Measurements from ENCODE around the gene CYTH1. TPM values are rescaled to one million over a fixed set of nuclear protein-coding genes. Genes with fewer than 3 reads are reported as not detected.

CYTH1 gene
- total RNA-seq, 2 experiments from 2014 or later = 73.0 to 148 TPM

DNA sequence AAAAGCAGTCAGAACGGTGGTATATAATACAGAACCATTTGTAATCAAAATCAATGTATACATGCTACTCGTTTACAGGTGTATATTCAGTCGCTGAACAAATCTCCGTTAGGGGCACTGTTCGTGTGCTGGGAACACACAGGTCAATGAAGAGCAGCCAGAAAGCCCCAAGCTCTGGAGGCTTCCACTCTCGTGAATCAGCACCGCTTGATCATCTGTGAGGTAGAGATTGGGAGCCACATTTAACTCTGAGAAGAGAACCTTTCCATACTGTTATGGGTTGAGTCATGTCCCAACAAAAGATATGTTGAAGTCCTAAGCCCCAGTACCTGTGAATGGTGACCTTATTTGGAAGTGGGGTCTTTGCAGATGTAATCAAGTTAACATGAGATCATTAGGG, 5.4 kb upstream of the CYTH1 start:
- no peaks in the 10 kb centered on the region for H4K20me1 ChIP-seq (ENCODE audit: insufficient read depth, low read length)
- no peaks in the 10 kb centered on the region for H3K9me3 ChIP-seq (ENCODE audit: low read length)
- no peaks in the 10 kb centered on the region for H3K79me2 ChIP-seq (ENCODE audit: insufficient read depth, low read depth, low read length)
- no peak overlapping the region for H3K27ac ChIP-seq (ENCODE audit: low read depth, low read length, poor library complexity, severe bottlenecking)
- BruUV-seq (replicated peaks) = no TSS peak
- intact Hi-C loops (cut with micrococcal nuclease; ENCODE audit: unreplicated experiment) = no loop called here
- ChIA-PET POLR2A (no interaction called here), CTCF (ENCODE audit: unreplicated experiment) (no interaction called here)
- H3K4me3 ChIP-seq (ENCODE audit: low read depth, low read length, poor library complexity, severe bottlenecking) = no peak overlapping the region
- no peak overlapping the region for H3K4me2 ChIP-seq (ENCODE audit: low read length)
- H2AFZ ChIP-seq (ENCODE audit: low read length) = no peak overlapping the region
- TF ChIP-seq, protein P1, sequence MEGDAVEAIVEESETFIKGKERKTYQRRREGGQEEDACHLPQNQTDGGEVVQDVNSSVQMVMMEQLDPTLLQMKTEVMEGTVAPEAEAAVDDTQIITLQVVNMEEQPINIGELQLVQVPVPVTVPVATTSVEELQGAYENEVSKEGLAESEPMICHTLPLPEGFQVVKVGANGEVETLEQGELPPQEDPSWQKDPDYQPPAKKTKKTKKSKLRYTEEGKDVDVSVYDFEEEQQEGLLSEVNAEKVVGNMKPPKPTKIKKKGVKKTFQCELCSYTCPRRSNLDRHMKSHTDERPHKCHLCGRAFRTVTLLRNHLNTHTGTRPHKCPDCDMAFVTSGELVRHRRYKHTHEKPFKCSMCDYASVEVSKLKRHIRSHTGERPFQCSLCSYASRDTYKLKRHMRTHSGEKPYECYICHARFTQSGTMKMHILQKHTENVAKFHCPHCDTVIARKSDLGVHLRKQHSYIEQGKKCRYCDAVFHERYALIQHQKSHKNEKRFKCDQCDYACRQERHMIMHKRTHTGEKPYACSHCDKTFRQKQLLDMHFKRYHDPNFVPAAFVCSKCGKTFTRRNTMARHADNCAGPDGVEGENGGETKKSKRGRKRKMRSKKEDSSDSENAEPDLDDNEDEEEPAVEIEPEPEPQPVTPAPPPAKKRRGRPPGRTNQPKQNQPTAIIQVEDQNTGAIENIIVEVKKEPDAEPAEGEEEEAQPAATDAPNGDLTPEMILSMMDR (conservative IDR thresholded peaks at IDR 0.05; ENCODE audit: low read length) = peak; percentile 91
- no peak for TF ChIP-seq EZH2phosphoT487 (IDR thresholded peaks at IDR 0.05; ENCODE audit: borderline replicate concordance, low read depth, low read length)
- peaks cover 13% of the 10 kb centered on the region; the same call in 1 of the 2 replicates for H3K36me3 ChIP-seq (ENCODE audit: insufficient read depth, low read length)
- peaks cover 8% of the 10 kb centered on the region for H3K4me1 ChIP-seq (ENCODE audit: insufficient read depth, low read length, poor library complexity, severe bottlenecking)
- peak; percentile 72 for DNase-seq (ENCODE audit: low spot score)
- H3K9me2 ChIP-seq (ENCODE audit: insufficient read depth, low read length) = no peaks in the 10 kb centered on the region

DNA sequence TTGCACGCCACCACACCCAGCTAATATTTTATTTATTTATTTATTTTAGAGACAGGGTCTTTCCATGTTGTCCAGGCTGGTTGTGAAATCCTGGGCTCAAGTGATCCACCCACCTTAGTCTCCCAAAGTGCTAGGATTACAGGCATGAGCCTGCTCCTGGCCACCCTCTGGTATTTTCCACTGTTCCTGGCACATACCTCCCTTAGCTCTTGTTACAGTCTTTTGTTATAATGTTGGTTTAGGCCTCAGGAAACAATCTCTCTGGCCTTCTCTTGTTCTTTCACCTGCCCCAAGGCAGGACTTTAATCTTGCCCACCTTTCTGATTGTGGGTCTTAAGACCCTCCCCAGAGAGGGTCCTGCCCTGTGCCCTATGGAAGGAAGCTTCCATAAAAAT, 3.6 kb upstream of the CYTH1 start:
- H3K9me3 ChIP-seq (ENCODE audit: low read length) = no peaks in the 10 kb centered on the region
- H2AFZ ChIP-seq (ENCODE audit: low read length) = no peak overlapping the region
- CTCF ChIA-PET (ENCODE audit: unreplicated experiment) = no interaction called here
- H3K4me1 ChIP-seq (ENCODE audit: insufficient read depth, low read length, poor library complexity, severe bottlenecking) = peaks cover 8% of the 10 kb centered on the region
- H3K36me3 ChIP-seq (ENCODE audit: insufficient read depth, low read length) = 0 out of 2 replicates have a peak, but pooled peaks cover 3% of the 10 kb centered on the region
- H3K4me2 ChIP-seq (ENCODE audit: low read length) = no peak overlapping the region
- DNase-seq (ENCODE audit: low spot score) = no peak
- TF ChIP-seq, protein P1 (conservative IDR thresholded peaks at IDR 0.05; ENCODE audit: low read length) = no peak
- TF ChIP-seq EZH2phosphoT487 (IDR thresholded peaks at IDR 0.05; ENCODE audit: borderline replicate concordance, low read depth, low read length) = no peak
- intact Hi-C loops (cut with micrococcal nuclease; ENCODE audit: unreplicated experiment) = no loop called here
- H3K79me2 ChIP-seq (ENCODE audit: insufficient read depth, low read depth, low read length) = peaks cover 13% of the 10 kb centered on the region; the same call in 1 of the 2 replicates
- no peaks in the 10 kb centered on the region for H3K9me2 ChIP-seq (ENCODE audit: insufficient read depth, low read length)
- H4K20me1 ChIP-seq (ENCODE audit: insufficient read depth, low read length) = no peaks in the 10 kb centered on the region
- no peak overlapping the region for H3K4me3 ChIP-seq (ENCODE audit: low read depth, low read length, poor library complexity, severe bottlenecking)
- POLR2A ChIA-PET = interaction anchor here (0.6 to 0.7 kb wide), 3 partner anchors 80 to 1777 kb away, joined by 3 to 5 read pairs (median 4); no protein-coding TSS in a partner anchor
- H3K27ac ChIP-seq (ENCODE audit: low read depth, low read length, poor library complexity, severe bottlenecking) = no peak overlapping the region
- no TSS peak for BruUV-seq (replicated peaks)

DNA sequence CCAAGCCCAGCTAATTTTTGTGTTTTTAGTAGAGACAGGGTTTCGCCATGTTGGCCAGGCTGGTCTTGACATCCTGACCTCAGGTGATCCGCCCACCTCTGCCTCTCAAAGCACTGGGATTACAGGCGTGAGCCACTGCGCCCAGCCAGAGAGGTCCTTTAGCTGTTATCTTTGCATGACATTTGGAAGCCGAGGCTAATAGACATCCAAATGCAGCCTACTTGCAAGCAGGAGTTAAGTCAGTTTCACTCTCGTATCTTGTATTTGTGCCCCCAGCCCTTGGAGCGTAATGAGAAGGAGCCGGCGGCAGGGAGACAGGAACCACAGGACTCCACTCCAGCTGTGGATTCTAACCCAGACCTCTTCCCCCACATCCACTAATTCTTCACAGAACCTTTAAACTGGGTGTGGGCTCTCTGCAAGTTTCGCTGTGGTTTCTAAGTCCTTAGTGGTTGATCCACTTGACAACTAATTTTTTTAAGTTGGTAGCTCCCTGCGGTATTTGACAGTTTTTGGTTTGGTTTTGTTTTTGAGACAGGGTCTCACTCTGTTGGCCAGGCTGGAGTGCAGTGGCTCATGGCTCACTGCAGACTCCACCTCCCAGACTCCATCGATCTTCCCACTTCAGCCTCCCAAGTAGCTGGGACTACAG, 3.1 kb upstream of the CYTH1 start:
- no peak for DNase-seq (ENCODE audit: low spot score)
- Histone ChIP-seq H3K4me3 (ENCODE audit: low read depth, low read length, poor library complexity, severe bottlenecking) (no peak overlapping the region), H3K79me2 (ENCODE audit: insufficient read depth, low read depth, low read length) (peaks cover 18% of the 10 kb centered on the region; the same call in 1 of the 2 replicates), H3K9me2 (ENCODE audit: insufficient read depth, low read length) (no peaks in the 10 kb centered on the region), H3K4me2 (ENCODE audit: low read length) (no peak overlapping the region), H4K20me1 (ENCODE audit: insufficient read depth, low read length) (no peaks in the 10 kb centered on the region), H3K9me3 (ENCODE audit: low read length) (no peaks in the 10 kb centered on the region), H3K27ac (ENCODE audit: low read depth, low read length, poor library complexity, severe bottlenecking) (no peak overlapping the region), H3K4me1 (ENCODE audit: insufficient read depth, low read length, poor library complexity, severe bottlenecking) (peaks cover 13% of the 10 kb centered on the region), H2AFZ (ENCODE audit: low read length) (no peak overlapping the region), H3K36me3 (ENCODE audit: insufficient read depth, low read length) (0 out of 2 replicates have a peak, but pooled peaks cover 3% of the 10 kb centered on the region)
- ChIA-PET CTCF (ENCODE audit: unreplicated experiment) (no interaction called here), POLR2A (interaction anchor here (0.6 to 0.8 kb wide), 5 partner anchors 19 to 302 kb away, joined by 3 to 4 read pairs (median 3); no protein-coding TSS in a partner anchor)
- TF ChIP-seq, protein P1 (conservative IDR thresholded peaks at IDR 0.05; ENCODE audit: low read length) = no peak
- no peak for TF ChIP-seq EZH2phosphoT487 (IDR thresholded peaks at IDR 0.05; ENCODE audit: borderline replicate concordance, low read depth, low read length)
- no TSS peak for BruUV-seq (replicated peaks)
- intact Hi-C loops (cut with micrococcal nuclease; ENCODE audit: unreplicated experiment) = no loop called here

All from OCI-LY7 (cell line).